NCI-H446 (cell line): Measurements from ENCODE around the gene HMX1.

ENCODE experiments used
- DNase-seq, 2 experiments: peaks; one replicate each; lab custom pipeline; 2025; lab: John Stamatoyannopoulos, UW

The HMX1 gene

DNA sequence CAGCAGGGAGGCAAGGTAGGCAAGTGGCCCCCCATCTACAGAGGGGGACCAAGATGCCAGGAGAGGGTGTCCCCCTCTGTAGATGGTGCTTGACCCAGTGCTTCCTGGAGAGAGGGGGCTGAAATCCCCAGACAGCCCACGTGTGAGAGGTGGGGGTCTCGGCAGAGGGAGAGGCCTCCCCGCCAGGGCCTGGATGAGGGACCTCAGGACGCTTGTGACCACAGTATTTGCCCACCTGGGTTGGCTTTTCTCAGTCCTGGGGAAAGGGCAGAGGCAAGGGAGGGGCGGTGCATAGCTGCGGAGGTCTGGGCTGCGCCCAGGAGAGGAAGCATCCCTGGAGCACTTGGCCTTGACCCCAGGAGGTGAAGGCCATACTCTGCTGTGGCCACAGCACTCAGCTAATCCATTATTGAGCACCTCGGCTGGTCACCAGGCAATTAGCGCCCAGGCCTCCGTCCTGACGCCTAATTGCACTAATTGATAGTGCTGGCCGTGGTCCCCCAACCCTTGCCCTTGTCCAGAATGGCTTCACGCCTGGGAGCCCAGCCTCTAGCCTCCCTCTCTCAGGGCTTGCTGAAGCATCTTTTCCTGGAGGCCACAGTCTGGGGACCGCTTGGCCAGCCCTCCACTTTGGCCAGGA is 30.7 kb downstream of the HMX1 start:
- DNase-seq, result no peak

DNA sequence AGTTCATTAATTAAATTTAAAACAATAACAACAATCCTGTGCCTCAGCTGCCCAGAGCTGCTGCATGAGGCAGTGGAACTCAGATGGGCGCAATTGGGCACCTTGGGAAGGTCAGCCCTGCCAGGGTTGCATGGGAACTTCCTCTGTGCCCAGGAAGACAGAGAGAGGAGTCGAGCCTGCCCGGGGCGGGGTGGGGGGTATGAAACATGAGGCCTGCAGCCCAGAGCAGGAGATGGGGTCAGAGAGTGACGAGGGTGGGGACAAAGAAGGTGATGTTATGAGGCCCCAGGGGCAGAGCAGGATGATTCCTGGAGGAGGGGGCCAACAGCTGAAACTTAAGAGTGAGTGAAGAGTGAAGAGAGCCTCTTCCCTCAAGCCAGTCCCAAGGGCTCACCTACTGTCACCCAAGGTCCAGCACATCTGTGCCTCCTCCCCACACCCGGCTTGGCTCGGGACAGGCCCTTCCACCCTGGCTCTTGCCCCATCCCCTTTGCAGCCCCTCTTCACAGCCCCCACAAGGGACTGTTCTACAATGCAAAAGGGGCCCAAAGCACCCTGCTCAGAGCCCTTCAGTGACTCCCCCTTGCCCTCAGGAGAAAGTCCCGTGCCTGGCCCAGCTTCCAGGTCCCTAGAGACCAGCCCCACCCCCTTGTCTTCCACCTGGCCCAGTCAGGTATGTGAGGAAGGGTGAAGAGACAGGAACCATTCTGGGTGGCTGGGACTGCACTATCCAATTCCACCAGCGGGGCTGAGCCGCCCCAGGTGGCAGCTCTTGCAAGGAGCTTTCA is 31.4 kb downstream of the HMX1 start:
- DNase-seq, result no peak

DNA sequence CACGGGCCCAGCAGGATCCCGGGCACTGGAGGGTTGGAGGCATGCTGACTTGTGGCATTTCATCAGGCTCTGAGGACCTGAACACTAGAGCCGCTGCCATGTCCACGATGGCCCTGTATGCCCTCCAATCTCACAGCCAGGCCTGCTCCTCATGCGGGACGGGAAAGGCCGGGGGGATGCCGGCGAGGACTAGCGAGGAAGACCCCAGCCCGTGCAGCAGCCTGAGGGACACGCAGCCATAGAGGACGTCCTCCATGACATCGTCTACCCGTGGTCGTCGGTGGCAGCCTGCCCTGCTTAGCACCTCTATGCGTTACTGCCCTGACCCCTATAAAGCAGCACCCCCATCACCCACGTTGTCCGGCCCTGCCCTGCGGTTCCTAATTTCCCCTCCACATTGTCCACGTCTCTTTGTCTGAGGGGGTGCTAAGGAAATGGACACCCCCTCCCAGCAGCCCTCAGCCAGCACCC is 32.6 kb downstream of the HMX1 start:
- no peak for DNase-seq

DNA sequence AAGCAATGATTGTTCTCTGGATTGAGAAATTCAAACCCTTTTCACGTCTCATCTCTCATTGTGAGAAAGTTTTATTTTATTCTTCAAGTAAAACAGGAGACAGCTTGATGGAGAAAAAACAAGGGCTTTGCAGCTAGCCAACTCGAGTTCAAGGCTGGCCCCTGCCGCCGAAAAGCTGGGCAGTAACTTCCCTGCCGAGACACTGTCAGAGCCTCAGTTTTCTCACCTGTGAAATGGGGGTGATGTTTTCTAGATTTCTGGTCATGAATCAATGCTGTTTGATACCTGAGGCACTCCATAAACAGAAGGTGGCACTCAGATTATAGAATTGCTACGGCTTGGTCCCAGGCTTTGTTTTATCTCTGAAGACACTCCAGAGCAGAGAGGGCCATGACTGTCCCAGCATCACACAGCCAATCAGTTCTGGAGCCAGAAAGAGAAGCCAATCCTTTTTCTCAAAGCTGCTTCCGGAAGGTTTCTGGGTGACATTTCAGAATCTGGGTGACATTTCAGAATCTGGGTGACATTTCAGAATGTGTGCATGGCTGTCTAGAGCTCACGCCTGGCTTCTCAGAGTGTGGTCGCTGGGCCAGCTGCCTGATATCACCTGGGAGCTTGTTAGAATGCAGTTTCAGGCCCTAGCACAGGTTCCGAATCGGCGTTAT is 33.2 kb downstream of the HMX1 start:
- no peak for DNase-seq

DNA sequence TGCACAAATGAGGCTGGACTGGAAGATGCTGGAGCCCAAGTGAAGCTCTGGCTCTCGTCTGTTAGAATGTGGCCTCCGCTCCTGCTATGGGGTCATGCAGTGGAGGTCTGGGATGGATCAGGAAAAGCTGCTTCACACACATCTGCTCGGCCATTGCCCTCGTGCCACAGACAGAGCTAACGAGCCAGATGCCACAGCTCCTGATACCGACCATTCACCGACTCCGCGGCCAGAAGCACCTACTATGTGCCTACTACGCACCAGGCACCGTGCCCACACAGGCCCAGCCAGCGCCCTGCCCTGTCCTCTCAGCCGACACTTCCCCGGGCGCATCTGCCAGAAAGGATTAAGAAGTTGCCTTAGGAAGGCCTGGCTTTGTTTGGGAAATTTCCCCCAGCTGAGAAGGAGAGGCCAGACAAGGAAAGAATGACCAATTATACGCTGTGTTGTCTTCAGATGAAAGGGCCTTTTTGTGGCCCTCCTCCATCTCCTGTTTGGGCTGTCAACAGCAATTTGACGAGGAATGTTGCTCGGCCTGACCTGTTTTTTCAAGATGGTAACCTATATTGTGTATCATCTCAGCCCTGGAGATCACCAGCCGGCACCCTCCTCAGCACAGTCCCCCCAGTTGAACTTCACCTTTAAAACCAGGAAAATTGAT is 34.3 kb downstream of the HMX1 start:
- no peak for DNase-seq

DNA sequence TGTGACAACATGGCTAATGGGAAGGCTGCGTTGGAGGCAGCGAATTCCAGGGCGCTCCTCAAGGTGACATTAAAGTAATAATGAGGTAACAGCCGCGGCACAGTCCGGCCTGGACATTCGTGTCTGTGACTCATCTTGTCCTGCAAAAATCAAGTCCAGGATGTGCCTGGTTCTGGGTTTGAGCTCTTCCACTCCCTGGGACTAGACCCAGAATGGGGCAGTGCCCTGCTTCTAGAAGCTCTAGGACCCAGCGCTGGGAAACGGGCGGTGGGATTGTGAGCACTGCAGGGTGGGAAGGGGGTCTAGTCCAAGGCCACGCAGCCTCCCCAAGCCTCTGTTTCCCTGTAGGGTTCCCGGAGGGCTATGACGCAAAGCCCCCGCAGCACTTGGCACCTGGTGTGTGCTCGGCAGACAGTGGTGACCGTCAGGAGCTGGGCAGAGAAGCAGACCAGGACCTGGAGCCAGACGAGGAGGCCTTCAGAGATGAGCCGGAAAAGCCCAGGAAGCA is 34.9 kb downstream of the HMX1 start:
- no peak for DNase-seq

DNA sequence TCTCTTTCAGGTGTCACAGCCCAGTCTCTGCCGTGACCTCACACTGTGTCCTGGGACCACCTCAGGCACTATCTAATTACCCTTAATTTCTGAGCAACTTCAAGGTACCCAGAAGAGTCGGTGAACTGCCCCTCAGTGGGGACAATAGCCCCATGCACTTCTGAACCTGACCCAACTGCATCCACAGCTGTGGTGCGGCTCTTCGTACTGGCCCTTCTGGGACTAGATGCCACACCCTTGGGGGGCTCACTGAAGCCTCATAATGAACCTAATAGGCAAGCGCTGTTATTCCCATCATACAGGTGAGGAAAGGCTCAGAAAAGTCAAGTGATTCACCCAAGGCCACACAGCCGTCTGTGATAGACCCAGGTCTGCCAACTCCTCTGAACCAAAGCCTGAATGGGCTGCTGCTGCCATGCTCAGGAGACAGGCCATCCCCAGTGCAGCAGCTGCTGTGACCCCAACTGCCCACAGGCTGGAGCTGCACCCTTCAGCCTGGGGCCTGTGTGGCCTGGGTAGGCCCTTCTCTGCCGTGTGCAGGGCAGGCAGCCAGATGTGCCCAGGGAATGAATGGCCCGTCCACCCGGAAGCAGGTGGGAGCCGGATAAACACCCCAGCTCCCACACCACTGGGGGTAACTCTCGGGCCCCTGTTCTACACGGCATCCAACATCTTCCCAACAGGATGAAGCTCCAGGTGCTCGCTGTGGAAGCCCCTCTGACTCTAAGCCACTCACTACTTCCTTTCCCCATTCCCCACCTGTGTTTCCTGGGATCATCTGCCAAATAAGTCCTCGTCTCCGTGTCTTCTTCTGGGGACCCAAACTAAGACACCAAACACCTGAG is 35.9 kb downstream of the HMX1 start:
- no peak for DNase-seq

DNA sequence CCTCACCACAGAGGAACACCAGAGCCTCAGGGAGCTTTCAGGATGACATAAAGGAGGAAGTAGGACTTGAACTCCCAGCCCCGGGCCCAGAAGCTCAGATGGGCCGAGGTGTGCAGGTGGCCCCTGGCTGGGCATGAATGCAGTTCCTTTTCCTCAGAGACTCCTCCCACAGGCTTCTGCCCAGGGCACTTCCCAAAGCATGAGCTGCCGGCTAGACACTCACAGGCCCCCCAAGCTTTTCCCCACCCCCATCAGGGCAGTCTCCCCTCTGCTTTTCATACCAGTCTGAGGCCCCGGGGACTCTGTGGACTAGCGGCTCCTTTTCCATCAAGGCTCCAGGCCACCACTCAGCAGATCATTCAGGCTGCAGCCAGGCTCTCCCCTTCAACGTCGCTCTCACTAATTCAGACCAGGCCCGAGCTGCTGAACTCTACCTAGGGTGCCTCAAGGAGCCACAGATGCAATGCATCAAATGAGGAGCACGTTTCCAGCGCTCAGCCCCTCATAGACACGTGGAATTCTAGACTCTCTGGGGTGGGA is 36.9 kb downstream of the HMX1 start:
- DNase-seq, result no peak

DNA sequence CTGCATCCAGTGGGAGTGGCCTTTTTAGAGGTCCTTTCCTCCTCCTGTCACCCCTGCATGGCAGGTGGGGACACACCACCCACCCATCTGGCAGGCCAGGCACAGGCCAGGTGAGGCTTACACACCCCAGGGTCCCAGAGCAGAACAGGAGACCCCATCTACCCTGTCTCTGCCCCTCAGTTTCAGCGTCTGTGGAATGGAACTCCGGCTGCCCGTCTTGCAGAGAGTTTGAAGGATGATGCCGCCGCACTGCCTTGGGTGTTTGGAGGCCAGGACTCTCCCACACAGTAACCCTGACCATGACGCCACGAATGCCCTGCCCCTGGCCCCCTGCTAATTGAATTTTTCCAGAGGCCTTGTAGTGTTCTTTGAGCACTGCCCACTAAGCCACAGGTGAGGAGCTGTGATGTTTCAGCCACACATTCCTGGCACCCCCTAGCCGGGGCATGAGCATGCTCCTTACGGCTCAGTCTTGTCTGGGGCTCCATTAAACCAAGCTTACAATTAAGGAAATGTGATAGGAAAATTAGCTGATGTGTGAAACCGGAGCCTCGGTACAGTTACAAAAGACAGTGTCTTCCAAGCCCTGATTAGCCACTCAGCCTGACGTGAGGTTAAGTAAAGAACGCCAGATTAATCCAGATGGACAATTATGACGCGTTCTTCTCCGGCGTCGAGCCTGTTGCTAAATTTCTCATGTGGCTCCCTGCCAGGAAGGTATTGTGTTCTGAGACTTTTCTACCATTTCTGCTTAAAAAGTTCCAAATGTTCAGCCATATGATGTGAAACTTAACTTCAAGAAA is 39.3 kb downstream of the HMX1 start:
- DNase-seq, result peak in 1 of 2 experiments; percentile 3

DNA sequence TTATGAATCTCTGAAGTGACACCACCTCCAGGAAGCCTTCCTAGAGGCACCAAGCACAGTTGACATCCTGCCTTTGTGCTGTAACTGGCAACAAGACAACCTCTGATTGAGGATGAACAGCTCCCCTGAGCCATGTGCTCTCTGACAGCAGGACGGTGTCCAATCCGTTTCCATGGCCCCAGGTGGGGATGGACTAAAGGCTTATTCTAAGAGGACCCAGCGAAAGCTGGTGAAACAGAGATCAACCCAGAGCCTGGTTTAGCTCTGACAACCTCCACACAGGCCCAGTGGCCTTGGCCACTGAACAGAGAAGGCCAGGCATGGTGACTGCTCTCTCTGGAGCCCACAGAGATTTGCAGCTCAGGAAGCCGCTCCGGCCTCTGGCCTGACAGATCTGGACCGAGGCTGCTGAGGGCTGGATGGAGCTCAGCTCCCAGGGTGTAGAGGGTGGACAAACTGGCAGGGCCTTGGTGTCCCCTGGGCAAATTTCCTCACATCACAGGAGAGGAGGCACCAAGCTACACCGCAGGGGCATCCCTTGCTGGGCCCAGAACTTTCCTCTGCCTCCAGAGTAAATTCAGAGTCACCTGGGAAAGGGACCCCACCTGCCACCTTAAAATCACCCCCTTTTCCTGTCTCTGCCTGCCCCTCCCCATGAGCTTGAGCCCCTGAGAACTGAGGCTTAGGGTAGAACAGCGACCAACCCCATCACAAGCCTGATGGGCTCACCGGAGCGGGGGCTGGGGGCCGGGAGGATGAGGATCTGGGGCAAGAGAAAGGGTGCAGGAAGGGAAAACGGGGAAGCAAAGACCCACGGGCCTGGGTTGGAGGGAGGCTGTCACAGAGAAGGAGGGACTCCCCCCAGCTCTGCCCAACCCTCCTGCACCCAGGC is 40.2 kb downstream of the HMX1 start:
- no peak for DNase-seq

DNA sequence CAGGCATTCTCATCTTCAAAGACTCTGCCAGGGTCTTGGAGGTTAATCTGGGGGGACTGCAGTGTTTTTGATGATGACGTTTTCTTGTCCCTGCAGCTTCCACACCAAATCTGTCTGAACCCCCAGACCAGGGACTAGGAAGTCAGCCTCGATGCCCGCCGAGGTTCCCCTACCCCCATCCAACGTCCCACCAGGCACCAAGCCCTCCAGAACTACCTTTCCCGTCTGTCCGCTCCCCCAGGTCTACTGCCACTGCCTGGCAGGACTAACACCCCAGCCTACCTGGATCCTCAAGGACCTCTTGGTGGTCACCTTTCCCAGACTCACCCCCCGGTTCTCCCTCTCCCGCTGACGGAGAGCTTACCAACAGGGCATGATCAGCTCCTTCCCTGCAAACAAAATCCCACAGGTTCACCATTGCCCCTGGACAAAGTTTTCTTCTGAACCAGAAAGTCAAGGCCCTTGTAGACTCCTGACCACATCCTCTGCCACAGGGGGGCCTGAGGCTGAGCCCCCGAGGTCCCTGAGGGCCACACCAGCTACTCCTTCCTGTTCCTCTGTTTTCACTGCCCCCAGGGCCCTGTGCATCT is 40.9 kb downstream of the HMX1 start:
- no peak for DNase-seq

DNA sequence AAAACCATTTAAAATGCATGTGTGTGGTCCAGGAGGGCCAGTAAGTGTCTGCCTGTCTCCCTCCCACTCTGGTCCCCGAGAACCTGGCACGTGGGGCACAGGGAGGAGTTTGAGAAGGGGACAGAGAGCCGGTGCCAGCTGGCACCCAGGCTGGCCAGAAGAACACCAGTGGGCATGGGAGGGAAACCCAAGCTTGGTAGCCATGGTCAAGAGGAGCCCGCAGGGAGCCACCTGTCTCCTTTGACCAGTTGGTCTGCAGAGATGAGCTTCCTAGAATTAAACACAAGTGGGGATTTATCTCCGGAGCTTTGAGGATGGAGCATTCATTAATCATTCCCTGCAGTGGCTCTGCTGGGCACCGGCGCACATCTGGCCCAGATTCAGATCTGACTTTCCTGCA is 41.6 kb downstream of the HMX1 start:
- DNase-seq, result no peak

DNA sequence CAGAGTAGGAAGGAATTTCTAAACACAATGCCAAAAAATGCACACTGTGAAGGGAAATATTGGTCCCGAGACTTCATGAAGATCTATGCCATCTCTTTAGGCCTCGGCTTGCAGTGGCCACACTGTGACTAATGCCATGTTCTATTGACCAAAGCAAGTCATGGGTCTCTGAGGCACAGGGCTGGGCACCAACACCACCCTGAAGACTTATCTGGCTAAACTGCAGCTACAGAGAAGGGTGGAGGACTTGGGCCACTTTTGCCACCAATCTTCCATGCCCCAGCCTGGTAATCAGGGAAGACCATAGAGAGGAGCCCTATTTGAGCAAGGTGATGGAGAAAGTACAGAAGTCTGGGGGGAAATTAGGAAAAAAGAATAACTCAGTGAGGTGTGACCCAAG is 42.1 kb downstream of the HMX1 start:
- no peak for DNase-seq

DNA sequence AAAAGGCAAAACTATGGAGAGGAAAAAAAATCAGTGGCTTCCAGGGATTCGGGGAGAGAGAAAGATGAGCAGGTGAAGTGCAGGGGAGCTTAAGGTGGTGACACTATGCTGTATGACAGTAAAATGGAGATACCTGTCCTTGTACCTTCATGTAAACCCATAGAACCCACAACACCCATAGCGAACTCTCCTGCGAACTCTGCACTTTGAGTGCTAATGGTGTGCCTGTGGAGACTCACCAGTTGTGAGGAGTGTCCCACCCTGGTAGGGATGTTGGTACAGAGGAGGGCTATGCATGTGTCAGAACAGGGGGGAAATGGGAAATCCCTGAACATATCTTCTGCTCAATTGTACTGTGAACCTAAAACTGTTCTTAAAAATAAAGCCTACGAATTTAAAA is 42.8 kb downstream of the HMX1 start:
- DNase-seq, result no peak

DNA sequence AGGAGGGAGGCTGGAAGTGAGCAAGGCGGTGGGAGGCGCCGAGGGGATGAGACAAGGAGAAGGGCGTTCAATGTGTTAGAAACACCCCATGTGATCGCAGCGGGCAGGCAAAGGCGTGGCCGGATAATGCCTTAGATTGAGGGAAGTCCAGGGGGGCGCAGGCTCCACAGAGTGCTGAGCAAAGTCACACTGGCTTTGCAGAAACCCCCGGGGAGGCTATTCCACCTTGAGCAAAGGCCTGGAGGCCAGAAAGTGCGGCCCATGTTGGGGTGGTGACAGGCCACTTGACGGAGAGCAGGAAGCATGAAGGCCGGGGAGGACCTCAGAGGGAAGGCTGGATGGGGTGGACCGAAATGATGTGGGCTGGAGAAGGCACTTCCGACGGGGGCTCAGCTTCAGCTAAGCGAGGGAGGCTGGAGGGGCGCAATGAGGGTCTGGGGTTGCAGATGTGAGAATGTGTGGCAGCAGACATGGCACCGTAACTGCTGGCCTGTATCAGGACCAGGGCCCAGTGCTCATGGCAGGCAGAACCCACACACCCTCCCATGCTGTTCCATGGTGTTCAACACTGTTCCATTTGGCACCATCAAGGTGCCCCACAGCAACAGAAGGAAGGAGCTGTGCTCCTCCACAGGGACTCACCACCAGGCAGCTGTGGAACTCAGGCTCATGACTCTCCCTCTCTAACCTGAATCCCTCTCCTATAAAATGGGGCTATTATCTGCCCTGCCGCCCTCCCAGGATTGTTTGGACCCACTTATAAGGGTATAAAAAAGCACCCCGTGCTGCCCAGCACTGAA is 50.3 kb downstream of the HMX1 start:
- DNase-seq, result no peak

DNA sequence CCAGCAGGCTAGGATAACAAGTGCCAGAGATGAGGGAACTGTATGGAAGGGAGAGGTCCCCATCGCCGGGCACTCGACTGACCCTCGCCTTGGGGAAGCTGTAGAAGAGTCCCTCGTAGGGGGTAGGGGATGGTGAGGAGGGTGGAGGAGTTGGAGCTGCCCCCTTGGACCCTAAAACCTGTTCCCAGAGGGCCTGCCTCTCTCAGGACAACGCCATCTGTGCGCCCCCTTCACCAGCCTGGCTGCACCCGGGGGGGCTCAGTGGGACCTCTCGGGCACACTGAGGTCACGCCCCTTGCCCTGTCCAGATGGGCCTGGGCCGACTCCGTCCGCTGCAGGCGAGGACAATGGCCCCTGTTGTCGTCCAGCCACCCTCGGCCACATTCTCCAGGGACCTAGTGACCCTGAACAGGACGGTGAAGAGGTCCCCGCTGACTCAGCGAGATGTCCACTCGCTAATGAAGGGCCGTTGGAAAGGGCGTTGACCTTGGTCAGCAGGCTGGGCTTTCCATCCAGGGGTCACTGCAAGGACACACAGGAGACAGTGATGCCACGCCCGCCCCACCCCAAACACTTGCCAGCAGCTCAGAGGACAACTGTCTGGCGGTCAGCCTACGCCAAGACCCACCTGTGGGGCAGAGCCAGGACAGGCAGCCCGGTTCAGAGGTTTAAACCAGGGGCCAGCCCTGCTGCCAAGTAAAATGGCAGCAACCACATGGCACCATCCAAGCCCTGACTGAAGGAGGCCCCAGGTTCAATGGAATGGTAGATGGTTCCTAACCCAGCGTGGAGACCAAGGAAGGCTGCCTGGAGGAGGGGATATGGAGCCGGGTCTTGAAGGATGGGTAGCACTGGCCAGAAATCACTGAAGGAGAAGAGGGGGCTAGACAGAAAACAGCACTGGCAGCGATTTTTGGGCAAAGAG is 51.2 kb downstream of the HMX1 start:
- no peak for DNase-seq
